Measurements from ENCODE around the gene ARHGEF10L. TPM values are rescaled to one million over a fixed set of nuclear protein-coding genes. Genes with fewer than 3 reads are reported as not detected.

ARHGEF10L gene
- polyA plus RNA-seq, 1 donor (not counting 4 experiments of a cell fraction or from before 2014, with no cell fraction given) = 2.4 TPM

Other genes with a start within 250 kb of the ARHGEF10L start
- gene PADI4, start 231.5 kb upstream of the ARHGEF10L start, polyA plus RNA-seq = 0.03 to 0.32 TPM (median 0.05 TPM) in 3 replicates
- gene PADI6, start 167.5 kb upstream of the ARHGEF10L start, polyA plus RNA-seq = not detected in 3 replicates
- 29.4 to 103 TPM (median 45.2 TPM) in 3 replicates for gene RCC2, start 100.0 kb upstream of the ARHGEF10L start, polyA plus RNA-seq
- gene ACTL8, start 215.6 kb downstream of the ARHGEF10L start, polyA plus RNA-seq = not detected in 3 replicates

Data from keratinocyte (primary cell).